Stimulated activated CD8-positive, alpha-beta memory T cell treated with anti-CD3 and anti-CD28 coated beads, Interleukin-15, amount 100 ng/mL, for 1 hour (primary cell): Measurements from ENCODE around the gene CAPN5.
"Not testable (repeated sequence)": the region's sequence is repeated elsewhere in the genome, so short reads cannot be mapped to it uniquely, and the experiment has no call there.

Experiments
- DNase-seq: peaks from one replicate; pipeline ENCODE4 v3.0.0-alpha.2; 2020; ENCODE audit warnings: low read depth

Gene CAPN5

GRCh38 chr11:77042111-77042726 lies 24.6 kb upstream of the CAPN5 start:
- DNase-seq: no peak

DNA sequence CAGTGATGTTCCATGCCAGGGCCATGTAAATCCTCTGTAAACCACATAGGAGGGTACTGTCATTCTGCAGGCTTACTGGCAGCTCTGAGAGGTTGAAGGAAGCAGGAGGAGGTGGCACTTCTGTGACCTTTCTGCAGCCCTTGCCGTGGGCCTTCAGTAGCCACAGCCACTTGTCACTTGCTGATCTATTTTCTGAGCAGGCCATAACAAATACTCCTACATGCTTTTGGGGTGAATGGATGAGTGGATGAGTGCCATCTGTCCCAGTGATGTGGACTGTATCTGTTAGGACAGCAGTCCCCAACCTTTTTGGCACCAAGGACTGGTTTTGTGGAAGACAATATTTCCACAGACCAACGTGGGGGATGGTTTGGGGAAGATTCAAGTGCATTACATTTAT lies 22.4 kb upstream of the CAPN5 start:
- DNase-seq: no peak

DNA sequence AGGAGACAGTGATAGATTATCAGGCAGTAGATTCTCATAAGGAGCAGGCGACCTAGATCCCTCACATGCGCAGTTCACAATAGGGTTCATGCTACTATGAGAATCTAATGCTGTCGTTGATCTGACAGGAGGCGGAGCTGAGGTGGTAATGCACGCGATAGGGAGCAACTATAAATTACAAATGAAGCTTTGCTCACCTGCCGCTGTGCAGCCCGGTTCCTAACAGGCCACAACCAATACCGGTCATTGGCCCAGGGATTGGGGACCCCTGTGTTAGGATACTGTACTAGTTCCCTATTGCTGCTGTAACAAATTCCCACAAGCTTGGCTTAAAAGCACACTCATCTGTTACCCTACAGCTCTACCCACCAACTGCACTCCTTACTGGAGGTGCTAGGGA lies 21.9 kb upstream of the CAPN5 start:
- no peak for DNase-seq

GRCh38 chr11:77046060-77046501 lies 20.7 kb upstream of the CAPN5 start:
- peak; percentile 24 for DNase-seq

GRCh38 chr11:77047007-77047927 lies 19.5 kb upstream of the CAPN5 start:
- peak; percentile 60 for DNase-seq

DNA sequence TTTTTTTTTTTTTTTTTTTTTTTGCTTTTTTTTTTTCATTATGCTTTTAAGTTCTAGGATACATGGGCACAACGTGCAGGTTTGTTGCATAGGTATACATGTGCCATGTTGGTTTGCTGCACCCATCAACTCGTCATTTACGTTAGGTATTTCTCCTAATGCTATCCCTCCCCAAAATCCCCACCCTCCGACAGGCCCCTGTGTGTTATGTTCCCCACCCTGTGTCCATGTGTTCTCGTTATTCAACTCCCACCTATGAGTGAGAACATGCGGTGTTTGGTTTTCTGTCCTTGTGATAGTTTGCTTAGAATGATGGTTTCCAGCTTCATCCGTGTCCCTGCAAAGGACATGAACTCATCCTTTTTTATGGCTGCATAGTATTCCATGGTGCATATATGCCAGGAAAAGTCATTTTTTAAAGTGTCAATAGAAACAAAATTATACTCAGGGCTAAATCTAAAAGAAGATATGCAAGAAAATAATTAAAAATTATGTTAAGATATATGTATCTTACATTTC lies 18.8 kb upstream of the CAPN5 start:
- not testable (repeated sequence) for DNase-seq

GRCh38 chr11:77049026-77049425 lies 17.7 kb upstream of the CAPN5 start:
- no peak for DNase-seq

- DNase-seq: no peak
Measured at GRCh38 chr11:77051511-77051910, 15.3 kb upstream of the CAPN5 start.

GRCh38 chr11:77052518-77052917 lies 14.3 kb upstream of the CAPN5 start:
- no peak for DNase-seq

- no peak for DNase-seq
Measured at GRCh38 chr11:77053217-77054015, 13.4 kb upstream of the CAPN5 start.

DNA sequence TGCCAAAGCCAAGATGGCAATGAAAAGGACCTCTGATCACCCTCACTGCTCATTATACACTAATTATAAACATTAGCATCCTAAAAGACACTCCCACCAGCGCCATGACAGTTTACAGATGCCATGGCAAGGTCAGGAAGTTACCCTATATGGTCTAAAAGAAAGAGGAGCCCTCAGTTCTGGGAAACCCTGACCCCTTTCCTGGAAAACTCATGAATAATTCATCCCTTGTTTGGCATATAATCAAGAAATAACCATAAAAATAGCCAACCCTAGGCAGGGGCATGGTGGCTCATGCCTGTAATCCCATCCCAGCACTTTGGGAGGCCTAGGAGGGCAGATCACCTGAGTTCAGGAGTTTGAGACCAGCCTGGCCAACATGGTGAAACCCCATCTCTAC lies 12.7 kb upstream of the CAPN5 start:
- DNase-seq: no peak

- DNase-seq: no peak
Measured at GRCh38 chr11:77055101-77055561, 11.6 kb upstream of the CAPN5 start.

- no peak for DNase-seq
Measured at GRCh38 chr11:77055913-77056312, 10.9 kb upstream of the CAPN5 start.

DNA sequence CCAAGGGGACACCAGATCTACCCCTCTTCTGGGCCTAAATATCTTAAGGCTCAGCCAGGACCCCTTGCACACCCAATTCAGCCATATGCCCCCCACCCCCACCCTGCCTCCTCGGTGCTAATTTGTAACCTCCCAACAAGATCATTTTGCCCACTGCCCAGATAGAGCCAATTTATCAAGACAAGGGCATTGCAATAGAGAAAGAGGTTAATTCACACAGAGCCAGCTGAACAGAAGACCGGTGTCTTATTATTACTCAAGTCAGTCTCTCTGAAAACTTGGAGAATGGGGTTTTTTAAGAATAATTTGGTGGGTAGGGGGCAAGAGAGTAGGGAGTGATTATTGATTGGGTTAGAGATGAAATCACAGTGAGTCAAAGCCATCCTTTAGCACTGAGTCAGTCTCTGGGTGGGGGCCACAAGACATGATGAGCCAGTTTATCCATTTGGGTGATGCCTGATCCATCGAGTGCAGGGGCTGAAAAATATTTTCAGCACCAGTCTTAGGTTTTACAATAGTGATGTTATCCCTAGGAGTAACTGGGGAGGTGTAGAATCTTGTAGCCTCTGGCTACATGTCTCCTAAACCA lies 9.9 kb upstream of the CAPN5 start:
- DNase-seq: no peak

DNA sequence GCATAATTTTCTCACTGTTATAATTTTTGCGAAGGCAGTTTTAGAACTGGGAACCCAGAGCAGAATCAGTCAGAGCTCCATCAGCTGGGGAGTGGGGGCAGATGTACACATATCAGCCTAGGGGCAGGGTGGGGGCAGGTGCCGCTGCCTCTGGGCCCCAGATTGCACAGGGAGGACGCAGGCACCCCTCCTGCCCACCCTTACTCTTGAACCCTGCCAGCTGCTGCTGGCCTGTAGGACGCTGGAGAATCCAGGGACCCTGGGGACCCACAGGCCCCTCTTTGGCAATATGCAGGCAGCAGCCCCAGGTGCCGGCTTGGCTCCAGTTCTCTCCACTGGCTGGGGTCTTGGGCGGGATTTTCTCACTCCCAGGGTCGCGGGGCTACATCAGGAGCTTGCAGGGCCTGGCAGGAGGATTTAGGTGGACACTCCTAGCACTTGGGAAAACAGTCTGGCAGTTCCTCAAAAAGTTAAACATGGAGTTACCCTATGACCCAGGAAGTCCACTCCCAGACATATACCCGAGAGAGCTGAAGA lies 8.8 kb upstream of the CAPN5 start:
- DNase-seq: no peak

DNA sequence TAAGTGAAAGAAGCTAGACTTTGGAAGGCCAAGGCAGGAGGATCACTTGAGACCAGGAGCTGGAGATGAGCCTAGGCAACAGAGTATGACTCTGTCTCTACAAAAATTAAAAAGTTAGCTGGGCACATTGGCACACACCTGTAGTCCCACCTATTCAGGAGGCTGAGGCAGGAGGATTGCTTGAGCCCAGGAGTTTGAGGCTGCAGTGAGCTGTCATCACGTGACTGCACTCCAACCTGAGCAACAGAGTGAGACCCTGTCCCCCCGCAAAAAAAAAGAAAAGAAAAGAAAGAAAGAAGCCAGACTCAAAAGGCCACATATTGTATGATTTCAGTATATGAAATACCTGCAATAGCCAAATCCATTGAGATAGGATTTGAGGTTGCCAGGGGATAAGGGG lies 7.9 kb upstream of the CAPN5 start:
- DNase-seq: no peak

DNA sequence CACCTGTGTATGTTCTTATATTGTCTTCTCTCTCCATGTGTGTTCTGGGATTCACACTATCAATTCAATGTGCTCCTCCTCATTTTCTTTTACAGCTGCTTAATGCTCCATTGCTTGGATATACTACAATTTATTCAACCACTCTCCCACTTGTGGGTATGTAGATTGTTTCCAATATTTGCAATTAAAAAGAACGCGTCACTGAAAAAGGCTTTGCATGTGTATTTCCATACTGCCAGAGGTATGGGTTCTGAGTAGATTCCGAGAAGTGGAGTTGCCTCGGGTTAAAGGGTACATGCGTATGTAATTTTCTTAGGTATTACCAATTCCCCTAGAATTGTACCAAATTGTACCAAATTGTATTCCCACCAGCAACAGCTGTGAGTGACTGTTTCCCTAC lies 7.0 kb upstream of the CAPN5 start:
- DNase-seq: no peak

- DNase-seq: no peak
Measured at GRCh38 chr11:77060234-77060633, 6.5 kb upstream of the CAPN5 start.

DNA sequence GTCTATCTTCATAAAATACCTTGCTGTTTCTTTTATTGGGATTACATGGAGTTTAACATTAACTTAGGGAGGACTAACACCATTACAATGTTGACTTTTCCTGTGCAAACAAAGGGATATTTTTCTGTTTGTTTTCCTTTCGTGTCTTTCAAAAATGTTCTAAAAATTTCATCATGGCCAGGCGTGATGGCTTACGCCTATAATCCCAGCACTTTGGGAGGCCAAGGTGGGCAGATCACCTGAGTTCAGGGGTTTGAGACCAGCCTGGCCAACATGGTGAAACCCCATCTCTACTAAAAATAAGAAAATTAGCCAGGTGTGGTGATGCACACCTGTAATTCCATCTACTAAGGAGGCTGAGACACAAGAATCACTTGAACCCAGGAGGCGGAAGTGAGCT lies 5.5 kb upstream of the CAPN5 start:
- not testable (repeated sequence) for DNase-seq

- DNase-seq: no peak
Measured at GRCh38 chr11:77062924-77063323, 3.8 kb upstream of the CAPN5 start.

DNA sequence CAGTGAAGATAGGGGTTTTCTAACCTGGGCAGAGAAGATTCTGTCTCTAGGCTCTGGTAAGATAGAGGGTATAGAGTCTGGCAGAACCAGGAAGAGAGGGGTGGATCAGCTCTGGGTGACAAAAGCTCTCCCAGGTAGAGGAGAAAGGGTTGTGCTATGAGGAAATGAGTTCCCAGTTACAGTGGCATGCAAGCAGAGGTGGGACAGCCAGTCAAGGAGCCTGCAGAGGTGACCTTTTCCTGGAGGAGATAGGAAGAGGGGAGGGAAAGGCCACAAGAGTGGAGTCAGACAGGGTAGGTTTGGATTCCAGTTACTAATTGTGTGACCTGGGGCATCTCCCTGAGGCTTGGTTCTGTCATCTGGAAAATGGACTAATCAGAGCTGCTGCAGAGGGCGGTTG lies 3.4 kb upstream of the CAPN5 start:
- no peak for DNase-seq

GRCh38 chr11:77063861-77064260 lies 2.9 kb upstream of the CAPN5 start:
- no peak for DNase-seq
